HG02571 (cell line): Measurements from ENCODE around the gene AADACL2.

Source experiments
- ATAC-seq: cut with Tn5 transposase; IDR thresholded peaks from one replicate; pipeline ENCODE4 v1.9.1; 2021; ENCODE audit warnings: mild to moderate bottlenecking, moderate library complexity; ENCODE audit not compliant: unreplicated experiment

Gene AADACL2, protein sequence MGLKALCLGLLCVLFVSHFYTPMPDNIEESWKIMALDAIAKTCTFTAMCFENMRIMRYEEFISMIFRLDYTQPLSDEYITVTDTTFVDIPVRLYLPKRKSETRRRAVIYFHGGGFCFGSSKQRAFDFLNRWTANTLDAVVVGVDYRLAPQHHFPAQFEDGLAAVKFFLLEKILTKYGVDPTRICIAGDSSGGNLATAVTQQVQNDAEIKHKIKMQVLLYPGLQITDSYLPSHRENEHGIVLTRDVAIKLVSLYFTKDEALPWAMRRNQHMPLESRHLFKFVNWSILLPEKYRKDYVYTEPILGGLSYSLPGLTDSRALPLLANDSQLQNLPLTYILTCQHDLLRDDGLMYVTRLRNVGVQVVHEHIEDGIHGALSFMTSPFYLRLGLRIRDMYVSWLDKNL

DNA sequence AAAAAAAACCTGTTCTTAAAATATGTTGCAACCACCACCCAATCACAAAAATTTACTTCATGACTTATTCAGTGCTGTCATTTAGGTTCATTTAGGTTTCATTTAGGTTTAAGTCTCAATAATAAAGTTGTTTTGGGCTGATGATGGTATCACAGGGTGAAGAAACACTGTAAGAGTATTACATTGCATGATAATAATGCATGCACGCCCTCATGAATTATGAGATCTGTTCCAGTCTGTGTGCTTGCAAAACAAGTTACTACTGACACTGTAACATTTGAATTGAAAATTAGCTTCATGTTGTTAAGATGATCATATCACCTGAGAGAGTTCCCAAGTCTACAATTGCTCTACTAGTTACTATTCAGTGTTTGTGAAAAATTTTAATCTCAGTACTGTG is at the start of gene AADACL2:
Gene AADACL2, plus strand, starts transcription at position 315 of the 400 bp plus-strand sequence. CDS start 109 bp downstream, outside the sequence.
- no peak for ATAC-seq

DNA sequence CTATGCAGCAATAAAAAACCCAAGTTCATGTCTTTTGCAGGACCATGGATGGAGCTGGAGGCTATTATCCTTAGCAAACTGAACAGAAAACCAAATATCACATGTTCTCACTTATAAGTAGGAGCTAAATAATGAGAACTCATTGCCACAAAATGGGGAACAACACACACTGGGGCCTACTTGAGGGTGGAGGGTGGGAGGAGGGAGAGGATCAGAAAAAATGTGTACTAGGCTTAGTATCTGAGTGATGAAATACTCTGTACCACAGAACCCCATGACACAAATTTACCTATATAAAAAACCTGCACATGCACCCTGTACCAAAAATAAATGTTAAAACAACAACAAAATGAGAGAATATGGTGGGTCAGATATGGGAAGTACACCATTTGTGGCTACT is 49.6 kb upstream of the AADACL2 start:
- ATAC-seq = no peak

GRCh38 chr3:151686257-151686656 is 47.5 kb upstream of the AADACL2 start:
- no peak for ATAC-seq

GRCh38 chr3:151687076-151687475 is 46.7 kb upstream of the AADACL2 start:
- ATAC-seq = no peak

GRCh38 chr3:151688571-151688970 is 45.2 kb upstream of the AADACL2 start:
- ATAC-seq = no peak

GRCh38 chr3:151690645-151691044 is 43.1 kb upstream of the AADACL2 start:
- ATAC-seq = no peak

- ATAC-seq = no peak
Observed at GRCh38 chr3:151697496-151697895, 36.2 kb upstream of the AADACL2 start.

- ATAC-seq = no peak
Observed at GRCh38 chr3:151707216-151707615, 26.5 kb upstream of the AADACL2 start.

- ATAC-seq = no peak
Observed at GRCh38 chr3:151708868-151709267, 24.9 kb upstream of the AADACL2 start.

GRCh38 chr3:151709847-151710246 is 23.9 kb upstream of the AADACL2 start:
- ATAC-seq = no peak

GRCh38 chr3:151721294-151721693 is 12.4 kb upstream of the AADACL2 start:
- ATAC-seq = no peak

GRCh38 chr3:151722856-151723255 is 10.9 kb upstream of the AADACL2 start:
- no peak for ATAC-seq

- no peak for ATAC-seq
Observed at GRCh38 chr3:151724576-151725562, 8.9 kb upstream of the AADACL2 start.

DNA sequence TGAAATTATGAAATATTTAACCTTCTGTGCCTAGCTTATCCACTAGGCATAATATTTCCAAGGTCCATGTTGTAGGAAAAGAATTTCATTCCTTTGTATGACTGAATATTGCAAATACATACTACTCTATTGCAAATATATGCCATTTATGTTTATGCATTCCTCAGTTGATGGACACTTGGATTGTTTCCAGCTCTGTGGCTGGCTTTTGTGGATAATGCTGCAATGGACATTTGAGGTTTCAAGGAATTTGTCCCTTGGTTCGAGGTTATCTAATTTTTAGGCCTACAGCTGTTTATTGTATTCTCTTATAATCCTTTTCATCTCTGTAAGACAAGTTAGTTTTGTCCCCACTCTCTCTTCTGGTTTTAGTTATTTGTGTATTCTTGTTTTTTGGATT is 7.7 kb upstream of the AADACL2 start:
- ATAC-seq = no peak

DNA sequence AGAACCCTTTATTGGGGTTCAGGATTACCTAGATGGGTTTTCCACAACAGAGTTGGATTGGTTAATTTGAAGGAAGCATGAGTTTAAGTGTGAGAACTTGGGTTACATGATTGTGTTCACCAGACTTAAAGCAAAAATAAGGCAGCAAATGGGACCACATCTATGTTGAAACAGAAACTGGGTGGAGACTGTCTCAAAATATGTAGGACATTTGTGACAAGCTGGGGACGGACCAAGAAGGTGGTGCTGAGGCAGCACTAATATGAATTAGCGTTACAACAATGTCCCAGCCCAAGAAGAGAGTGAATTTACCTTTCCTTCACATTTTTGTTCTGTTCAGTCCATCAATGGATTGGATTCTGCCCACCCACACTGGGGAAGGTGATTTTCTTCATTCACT is 866 bp upstream of the AADACL2 start:
- no peak for ATAC-seq

GRCh38 chr3:151740581-151740980 is 6.9 kb downstream of the AADACL2 start:
- no peak for ATAC-seq

- no peak for ATAC-seq
Observed at GRCh38 chr3:151743855-151744254, 10.1 kb downstream of the AADACL2 start.

DNA sequence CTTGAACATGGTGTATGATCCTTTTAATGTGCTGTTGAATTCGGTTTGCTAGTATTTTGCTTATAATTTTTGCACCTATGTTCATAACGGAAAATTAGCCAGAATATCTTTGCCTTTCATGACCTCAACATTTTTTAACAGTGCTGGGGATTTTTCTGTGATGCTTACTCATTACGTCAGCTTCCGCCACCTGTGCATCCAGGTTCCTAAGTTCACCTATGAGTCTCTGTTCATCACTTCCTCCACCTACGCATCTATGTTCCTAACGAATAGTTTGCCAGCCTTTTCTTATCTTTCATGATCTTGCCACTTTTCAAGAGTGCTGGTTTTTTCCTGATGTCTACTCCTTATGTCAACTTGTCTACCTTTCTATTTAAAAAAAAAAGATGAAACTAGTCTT is 16.5 kb downstream of the AADACL2 start:
- no peak for ATAC-seq

DNA sequence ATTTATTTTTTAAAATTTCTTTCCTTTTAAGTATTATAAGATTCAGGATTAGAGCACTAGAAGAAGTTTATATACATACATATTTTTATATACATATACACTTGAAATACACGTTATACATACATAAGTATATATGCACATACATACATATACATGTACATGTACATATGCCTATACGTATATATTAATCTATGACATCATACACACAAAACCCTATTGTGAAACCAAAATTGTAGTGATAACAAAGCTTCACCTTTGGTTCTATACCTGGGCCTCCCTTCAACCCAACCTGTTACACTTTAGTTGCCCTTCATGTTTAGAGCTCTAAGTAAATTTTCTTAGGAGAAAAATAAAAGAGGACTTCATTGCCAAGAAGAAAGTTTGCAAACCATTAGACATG is 17.0 kb downstream of the AADACL2 start:
- no peak for ATAC-seq

DNA sequence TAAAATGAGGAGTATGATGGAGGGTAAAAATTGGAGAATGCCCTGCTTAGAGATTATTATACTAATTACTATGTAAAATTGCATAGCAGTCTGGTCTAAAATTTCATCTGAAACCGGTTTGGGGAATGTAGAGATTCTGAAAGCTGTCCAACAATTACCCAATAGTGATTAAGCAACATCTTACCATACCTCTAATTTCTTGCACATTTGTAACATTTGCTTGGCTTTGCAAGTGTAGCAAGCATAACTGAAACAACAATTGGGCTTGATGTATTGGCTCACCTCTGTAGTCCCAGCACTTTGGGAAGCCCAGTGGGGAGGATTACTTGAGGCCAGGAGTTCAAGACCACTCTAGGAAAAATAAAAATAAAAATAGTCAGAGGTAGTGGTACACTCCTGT is 17.4 kb downstream of the AADACL2 start:
- ATAC-seq = no peak

DNA sequence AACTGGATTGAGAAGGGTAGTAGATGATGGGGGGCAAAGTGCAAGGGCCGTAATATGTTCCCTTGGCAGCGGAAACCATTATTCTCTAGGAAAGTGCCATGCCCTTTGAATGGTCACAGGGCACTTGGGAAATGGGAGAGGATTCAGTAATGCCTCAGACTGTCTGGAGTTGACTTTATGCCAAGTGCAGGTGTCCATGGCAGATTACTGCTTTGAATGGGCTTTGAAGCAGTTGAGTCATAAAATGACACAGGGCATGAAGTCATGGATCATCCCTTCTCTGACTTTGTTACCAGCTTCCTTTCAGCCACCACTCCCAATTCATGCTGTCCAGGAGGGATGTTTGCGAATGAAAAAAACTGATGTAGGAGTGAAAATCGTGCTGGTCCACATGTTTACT is 20.1 kb downstream of the AADACL2 start:
- ATAC-seq = no peak

DNA sequence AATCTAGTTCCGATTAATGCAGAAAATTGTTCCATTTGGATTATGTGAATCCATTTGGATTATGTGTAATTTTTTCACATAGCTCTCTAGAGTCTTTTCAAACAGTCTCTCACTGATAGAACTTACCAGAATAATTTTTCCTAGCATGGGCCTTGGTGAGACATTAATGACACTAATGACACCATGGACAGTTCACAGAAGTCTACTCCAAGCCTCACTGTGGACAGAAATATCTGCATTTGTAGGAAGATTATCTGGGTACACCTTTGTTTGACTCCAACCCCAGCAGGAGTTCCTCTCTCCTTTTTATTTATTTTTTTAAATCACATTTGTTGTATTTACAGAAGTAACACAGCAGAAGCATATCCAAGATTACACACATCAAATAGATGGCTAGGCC is 27.9 kb downstream of the AADACL2 start:
- no peak for ATAC-seq
